ENCODE data around the gene IGSF10.
"Not testable (repeated sequence)": the region's sequence is repeated elsewhere in the genome, so short reads cannot be mapped to it uniquely, and the experiment has no call there.

Gene IGSF10, protein sequence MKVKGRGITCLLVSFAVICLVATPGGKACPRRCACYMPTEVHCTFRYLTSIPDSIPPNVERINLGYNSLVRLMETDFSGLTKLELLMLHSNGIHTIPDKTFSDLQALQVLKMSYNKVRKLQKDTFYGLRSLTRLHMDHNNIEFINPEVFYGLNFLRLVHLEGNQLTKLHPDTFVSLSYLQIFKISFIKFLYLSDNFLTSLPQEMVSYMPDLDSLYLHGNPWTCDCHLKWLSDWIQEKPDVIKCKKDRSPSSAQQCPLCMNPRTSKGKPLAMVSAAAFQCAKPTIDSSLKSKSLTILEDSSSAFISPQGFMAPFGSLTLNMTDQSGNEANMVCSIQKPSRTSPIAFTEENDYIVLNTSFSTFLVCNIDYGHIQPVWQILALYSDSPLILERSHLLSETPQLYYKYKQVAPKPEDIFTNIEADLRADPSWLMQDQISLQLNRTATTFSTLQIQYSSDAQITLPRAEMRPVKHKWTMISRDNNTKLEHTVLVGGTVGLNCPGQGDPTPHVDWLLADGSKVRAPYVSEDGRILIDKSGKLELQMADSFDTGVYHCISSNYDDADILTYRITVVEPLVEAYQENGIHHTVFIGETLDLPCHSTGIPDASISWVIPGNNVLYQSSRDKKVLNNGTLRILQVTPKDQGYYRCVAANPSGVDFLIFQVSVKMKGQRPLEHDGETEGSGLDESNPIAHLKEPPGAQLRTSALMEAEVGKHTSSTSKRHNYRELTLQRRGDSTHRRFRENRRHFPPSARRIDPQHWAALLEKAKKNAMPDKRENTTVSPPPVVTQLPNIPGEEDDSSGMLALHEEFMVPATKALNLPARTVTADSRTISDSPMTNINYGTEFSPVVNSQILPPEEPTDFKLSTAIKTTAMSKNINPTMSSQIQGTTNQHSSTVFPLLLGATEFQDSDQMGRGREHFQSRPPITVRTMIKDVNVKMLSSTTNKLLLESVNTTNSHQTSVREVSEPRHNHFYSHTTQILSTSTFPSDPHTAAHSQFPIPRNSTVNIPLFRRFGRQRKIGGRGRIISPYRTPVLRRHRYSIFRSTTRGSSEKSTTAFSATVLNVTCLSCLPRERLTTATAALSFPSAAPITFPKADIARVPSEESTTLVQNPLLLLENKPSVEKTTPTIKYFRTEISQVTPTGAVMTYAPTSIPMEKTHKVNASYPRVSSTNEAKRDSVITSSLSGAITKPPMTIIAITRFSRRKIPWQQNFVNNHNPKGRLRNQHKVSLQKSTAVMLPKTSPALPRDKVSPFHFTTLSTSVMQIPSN (N-terminal part only)

DNA sequence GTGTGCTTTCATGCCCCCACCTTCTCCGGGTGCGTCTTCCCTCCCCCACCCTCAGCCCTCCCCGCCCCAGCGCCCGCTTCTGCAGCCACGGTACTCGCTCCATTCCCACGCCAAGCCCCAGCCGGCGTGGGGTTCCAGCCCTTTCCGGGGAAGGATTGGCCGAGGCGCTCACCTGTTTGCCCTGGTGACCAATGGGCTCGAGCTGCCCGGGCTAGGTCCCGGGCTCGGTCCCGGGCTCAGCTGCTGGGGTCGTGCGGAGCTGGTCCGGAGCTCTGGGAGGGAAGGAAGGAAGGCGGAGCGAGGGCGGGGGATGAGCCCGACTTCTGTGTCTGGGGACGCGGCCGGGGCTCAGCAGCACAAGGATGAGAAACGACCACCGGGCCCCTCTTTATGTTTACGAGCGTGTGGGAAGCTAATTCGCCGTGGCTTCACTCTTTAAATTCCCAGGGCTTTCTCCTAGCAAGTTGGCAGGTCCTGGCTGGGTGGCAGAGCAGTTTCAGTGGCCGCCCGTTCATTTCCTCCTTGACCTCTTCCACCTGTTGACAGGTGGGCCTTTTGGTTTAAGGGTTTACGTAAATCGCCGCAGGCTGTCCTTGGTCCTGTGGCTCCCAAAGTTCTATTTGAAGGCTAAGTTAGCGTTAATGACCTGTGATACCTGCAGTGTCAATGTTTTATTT, at the start of gene IGSF10:
TSS of gene IGSF10 (minus strand) at position 288 of the 677 bp plus-strand sequence. CDS start 2,352 bp downstream, outside the sequence.
- DNase-seq: no peak

DNA sequence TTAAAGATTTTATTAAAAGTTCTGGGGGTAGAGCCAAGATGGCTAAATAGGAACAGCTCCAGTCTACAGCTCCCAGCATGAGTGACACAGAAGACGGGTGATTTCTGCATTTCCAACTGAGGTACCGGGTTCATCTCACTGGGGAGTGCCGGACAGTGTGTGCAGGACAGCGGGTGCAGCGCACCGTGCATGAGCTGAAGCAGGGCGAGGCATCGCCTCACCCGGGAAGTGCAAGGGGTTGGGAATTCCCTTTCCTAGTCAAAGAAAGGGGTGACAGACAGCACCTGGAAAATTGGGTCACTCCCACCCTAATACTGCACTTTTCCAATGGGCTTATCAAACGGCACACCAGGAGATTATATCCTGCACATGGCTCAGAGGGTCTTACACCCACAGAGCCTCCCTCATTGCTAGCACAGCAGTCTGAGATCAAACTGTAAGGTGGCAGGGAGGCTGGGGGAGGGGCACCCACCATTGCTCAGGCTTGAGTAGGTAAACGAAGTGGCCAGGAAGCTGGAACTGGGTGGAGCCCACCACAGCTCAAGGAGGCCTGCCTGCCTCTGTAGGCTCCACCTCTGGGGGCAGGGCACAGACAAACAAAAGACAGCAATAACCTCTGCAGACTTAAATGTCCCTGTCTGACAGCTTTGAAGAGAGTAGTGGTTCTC, 48.7 kb upstream of the IGSF10 start:
- not testable (repeated sequence) for DNase-seq

DNA sequence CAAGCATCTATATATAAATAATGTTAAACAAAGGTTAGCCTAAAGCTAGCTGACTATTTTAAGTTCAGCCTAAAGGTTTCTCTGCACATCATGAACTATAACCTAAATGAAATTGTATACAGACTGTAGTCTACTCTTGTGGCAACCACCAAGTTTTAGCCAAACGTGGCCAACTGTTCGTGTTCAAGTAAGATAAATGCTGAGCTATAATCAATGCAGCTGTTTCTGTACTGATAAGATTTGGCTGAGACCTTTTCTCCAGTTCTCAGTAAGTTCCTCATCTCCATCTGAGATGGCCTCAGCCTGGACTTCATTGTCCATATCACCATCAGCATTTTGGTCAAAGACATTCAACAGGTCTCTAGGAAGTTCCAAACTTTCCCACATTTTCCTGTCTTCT, 43.7 kb upstream of the IGSF10 start:
- DNase-seq: no peak

DNA sequence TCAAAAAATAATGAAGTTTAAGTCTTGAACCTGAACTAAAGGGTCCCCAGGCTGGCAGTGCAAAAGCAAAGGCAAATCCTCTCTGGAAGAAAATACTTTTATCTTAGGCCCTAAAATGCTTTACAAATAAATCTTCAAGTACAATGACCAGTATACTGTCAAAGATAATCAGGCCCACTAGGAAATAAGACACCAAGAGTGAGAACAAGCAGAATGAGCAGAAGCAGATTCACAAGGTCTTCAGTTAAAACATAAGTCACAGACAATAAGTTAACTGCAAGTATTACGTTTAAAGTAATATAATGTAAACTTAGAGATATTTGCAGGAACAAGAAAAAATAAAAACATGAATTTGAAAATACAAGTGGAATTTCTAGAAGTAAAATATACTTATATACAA, 42.2 kb upstream of the IGSF10 start:
- DNase-seq: no peak

DNA sequence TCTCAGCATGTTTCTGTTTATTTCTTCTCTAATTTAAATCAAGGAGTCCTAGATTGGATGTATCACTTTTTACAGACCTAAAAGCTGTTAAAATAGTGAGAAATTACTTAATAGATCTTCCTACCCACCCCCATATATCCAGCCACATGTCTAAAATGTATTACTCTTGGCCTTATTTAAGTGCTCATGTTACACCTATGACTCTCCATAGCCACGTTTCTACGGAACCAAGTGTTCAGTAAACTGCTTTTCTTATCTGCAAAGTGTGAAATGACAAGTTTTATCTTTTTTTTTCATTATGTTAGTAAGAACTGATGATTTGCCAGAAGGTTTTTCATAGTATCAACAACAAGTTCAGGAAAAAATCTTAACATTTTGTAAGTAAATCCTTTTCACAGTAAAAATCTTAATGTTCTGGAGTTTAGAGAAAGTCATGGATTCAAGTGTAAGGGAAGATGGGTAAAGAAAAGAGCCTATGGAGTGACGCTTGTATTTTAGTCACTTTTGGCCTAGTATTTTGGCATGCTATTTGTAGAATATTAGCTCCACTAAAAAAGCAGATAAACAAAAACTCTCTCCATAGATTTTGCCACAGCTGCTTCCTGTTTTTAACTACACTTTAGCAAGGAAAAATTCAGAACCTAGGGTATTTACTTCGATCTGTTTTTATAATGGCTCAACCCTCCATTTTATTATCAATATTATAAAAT, 41.2 kb upstream of the IGSF10 start:
- no peak for DNase-seq

DNA sequence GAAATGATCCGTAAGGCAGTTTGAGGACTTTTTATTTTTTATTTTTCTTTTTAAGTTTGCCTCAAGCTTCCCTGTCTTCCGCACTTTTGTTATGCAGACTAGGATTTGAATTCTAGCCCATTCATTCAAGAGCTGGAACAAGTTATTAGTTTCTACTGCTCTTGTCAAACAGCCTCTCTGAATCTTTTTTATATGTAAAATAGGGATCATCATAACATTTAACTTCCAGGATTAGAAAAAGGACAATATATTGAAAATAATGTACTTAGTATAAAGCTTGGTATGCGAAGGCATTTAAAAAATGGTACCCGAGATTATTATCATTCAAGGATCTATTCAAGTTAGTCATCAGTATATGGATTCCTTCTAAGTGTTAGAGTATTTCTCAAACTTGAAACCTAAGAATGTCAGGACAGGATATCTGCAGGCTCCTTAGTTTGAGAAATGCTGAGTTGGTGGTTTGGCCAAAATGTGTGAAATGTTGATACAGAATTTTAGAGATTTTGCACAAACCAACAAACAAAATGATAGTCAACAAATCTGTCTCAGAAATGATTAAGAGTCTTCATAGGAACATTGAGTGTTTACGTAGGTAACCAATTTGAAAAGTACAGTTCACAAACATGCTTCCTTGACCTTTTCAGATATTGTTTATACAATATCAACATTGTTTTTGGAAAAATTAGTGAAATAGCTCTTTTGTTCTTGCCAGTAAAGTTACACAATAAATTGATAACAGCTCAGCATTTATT, 40.5 kb upstream of the IGSF10 start:
- DNase-seq: no peak

DNA sequence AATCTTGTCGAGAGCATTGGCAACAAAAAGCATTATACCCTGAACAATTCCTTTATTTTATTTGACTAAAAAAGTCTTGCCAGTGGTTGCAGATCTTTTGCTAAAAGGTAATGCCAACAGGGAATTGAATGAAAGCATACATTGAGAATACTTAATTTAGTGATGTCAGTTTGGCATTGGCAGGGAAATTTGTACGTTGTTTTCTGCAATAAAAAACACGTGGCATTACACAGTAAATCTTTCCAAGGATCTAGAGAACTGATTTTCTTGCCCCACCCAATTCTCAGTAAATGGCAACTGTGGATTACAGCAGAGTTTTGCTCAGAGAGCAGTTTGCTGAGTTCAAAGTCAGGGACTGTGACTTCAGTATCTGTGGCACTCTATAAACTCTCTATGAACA, 38.3 kb upstream of the IGSF10 start:
- no peak for DNase-seq

DNA sequence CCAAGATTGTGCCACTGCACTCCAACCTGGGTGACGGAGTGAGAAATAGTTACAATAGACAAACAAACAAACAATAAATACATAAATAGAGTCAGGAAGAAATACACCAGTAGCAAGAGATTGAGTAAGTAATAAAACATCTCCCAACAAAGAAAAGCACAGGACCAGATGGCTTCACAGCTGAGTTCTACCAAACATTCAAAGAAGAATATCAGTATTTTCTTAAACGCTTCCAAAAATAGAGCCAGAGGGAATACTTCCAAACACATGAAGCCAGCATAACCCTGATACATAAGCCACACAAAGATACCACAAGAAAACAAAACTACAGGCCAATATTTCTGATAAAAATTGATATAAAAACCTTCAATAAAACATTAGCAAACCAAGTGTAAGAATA, 30.7 kb upstream of the IGSF10 start:
- DNase-seq: no peak

DNA sequence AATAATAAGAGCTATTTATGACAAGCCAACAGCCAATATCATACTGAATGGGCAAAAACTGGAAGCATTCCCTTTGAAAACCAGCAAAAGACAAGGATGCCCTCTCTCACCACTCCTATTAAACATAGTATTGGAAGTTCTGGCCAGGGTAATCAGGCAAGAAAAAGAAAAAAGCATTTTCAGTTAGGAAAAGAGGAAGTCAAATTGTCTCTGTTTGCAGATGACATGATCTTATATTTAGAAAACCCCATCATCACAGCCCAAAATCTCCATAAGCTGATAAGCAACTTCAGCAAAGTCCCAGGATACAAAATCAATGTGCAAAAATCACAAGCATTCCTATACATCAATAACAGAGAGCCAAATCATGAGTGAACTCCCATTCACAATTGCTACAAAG, 27.0 kb upstream of the IGSF10 start:
- not testable (repeated sequence) for DNase-seq

DNA sequence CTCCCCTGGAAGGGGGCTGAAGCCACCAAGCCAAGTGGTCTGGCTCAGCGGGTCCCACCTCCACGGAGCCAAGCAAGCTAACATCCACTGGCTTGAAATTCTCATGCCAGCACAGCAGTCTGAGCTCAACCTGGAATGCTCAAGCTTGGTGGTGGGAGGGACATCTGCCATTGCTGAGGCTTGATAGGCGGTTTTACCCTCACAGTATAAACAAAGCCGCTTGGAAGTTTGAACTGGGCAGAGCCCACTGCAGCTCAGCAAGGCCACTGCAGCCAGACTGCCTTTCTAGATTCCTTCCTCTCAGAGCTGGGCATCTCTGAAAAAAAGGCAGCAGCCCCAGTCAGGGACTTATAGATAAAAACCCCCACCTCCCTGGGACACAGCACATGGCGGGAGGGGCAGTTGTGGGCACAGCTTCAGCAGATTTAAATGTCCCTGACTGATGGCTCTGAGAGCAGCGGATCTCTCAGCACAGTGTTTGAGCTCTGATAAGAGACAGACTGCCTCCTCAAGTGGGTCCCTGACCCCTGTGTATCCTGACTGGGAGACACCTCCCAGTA, 23.2 kb upstream of the IGSF10 start:
- DNase-seq: no peak

DNA sequence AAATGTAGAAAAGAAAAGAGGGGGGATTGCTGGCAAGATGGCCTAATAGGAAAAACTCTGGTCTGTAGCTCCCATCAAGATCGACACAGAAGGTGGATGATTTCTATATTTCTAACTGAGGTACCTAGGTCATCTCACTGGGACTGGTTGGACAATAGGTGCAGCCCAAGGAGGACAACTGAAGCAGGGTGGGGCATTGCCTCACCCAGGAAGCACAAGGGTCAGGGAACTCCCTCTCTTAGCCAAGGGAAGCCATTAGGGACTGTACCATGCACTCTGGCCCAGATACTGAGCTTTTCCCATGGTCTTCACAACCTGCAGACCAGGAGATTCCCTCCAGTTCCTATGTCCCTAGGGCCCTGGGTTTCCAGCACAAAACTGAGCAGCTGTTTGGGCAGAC, 22.6 kb upstream of the IGSF10 start:
- no peak for DNase-seq

DNA sequence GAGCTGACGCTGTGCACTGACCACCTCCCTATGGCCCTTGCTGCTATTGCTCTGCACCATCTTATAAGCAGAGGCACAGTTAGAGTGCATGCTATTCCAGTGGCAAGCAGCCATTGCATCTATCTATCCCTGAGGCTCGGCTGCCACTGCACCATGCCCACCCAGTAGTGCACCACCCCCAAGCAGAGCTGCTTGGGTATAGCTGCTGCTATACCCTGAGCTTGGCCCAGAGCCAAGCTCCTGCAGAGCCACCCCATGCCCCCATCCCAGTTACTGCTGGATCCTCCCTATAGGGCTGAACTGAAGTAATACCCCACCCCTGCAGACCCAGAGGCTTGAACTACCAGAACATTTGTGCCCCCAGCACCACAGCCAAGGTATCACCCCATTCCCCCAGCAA, 19.6 kb upstream of the IGSF10 start:
- no peak for DNase-seq

DNA sequence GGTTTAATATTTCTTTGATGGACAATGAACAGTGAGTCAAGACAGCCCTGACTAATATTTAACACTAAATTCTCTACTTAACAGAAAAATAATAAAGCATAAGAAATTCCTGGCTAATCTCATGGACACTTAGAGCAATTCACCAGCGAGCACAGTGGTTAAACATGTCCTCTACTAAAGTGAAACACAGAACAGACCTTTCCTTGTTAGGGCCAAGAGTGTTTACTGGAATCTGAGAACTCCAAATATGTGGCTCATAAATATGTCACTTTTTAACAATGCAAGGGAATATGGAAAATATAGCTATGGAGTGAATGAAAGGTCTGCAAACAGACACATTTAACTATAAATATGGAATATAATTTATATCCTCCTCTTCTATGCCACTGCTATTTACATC, 18.6 kb upstream of the IGSF10 start:
- DNase-seq: no peak

DNA sequence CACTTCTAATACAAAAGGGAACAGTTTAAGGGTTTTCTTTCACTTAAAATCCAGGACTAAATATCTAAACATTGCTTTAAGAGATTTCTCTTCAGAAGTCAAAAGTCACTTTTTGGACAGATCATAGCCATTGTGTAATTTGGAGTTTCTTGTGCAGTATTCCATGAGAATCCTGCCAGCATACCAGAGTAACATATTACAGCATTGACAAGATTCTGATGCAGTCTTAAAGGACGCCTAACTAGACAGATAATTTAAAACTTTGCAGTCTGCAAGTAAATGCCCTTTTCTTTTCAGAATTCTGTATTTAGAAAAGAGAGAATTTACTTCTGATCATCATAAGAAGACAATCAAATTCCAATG, 17.5 kb upstream of the IGSF10 start:
- DNase-seq: no peak

DNA sequence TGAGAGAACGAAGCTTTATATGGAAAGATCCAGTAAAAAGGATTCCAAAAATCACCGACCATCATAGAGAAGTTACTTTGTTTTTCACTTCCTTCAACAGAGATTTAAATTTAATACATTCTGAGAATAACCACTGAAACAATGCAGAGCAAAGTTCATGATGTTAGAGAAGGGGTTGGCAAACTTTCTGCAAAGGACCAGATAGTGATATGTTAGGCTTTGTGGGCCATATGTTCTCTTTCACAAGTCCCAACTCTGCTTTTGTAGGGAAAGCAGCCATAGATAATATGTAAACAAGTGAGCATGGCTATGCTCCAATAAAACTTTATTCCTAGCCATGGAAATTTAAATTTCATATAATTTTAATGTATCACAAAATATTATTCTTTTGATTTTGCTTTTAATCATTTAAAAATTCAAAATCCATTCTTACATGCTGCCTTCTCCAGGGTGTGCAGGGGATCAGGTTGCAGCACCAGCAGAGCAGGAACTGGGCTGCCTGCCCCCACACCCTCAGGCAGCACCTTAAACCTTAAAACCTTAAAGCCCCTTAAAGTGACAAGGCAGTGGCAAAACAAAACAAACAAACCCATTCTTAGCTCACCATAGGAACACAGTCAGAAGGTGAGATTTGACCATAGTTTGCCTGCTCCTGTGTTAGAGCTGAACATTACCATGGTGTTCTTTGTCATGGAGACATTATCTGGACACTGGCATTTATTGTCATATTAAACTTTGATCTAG, 16.9 kb upstream of the IGSF10 start:
- no peak for DNase-seq

DNA sequence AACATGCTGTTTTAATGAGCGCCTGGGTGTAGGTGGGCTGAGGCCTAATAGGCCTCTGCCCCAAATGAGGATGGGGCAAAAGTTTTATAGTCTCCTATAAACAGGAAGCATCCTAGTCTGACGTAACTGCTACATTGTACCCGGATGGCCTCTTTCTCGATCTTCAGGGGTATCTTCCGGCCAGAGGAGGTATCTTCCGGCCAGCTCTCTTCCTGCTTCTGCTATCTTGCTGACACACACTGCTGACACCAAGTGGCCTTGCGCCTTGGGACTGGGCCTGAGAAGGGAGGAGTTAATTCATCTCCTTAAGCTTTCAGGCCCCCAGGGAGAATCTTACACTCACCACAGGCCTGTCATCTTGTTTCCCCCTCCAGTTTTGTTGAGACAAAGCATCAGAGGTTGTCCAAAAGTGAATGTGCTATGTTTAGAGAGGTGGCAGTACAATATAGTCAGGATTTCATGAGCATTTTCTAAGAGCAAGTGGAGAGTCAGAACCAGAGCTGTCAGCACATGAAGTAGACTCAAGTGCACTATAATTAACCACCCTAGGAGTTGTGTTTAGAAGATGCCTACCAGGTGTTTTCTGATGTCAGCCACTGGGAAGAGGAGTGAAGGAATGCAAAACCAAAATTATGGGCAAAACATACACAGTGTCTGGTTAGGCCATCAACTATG, 15.6 kb upstream of the IGSF10 start:
- DNase-seq: no peak

DNA sequence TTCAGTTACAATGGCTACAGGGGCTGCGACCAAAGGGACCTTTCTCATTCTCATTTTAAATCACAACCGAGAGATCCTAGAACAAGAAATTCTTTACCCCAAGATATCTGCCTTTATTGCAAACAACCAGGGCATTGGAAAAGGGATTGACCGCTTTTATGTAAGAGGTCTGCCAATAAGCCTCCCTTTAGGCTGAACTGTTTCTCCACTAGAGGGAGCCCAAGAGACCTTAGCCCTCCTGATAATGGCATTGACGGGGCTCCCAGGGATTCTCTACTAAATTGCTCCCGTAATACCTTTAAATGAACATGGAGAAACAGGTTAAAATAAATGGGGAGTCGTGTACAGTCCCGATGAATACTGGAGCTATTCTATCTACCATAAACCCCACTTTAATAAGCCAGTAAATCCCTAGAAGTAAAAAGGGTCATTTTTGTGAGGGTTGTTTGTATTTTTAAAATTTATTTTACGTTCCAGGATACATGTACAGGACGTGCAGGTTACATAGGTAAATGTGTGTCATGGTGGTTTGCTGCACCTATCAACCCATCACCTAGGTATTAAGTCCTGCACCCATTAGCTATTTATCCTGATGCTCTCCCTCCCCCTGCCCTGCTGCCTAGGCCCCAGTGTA, 7.5 kb upstream of the IGSF10 start:
- peak; percentile 21 to 30 for DNase-seq

DNA sequence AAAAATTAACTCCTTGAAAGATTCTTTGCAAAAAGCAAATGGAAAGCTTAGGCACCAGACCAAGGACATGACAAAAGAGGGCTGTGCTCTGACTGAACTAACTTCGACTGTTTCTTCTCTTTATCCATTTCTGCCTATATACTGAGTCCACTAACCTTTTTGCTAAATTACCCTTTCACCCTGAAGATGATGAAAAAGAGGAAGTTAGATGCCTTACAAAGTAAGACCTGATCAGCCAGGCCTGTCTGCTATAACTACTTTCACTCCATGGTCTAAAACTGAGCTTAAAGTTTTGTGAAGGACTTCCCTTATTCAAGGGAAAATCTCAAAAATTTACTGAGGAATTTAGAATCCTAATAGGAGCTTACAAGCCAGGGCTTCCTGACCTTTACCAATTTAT, 6.2 kb upstream of the IGSF10 start:
- no peak for DNase-seq

DNA sequence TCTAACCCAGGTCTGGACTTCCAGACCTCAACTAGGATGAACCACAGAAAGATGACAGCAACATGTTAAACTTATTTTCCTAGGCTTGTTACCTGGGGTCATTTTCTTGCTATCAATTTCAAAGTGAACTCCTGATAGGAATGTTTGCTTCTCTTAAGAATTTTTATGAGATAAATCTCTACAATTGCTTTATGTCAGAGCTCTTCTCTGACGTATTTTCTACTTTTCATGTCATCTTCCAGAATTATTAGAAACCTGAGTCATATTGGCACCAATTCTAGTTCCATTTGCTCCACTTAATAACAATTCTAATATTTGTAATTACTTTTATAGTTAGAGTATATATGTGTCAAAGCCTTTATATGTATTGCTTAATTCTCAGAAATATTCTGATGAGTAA, 2.1 kb upstream of the IGSF10 start:
- DNase-seq: no peak
